IMR-90 (cell line): ENCODE measurements around the gene ADAM15. TPM values are rescaled to one million over a fixed set of nuclear protein-coding genes. Genes with fewer than 3 reads are reported as not detected.
A peak's percentile ranks its signal among the peaks of the same experiment; 100 is the strongest.

Source experiments
- ATAC-seq: fragments of 200-7000 bp; cut with Tn5 transposase; 2 replicates; pipeline ENCODE4 v1.9.1; 2020; ENCODE audit warnings: low read depth, mild to moderate bottlenecking, moderate library complexity
- BruUV-seq: library from RNA; stranded (reverse); fragments of 400-500 nt; replicated peaks from 2 replicates; lab custom pipeline; 2021; lab: Mats Ljungman, UMichigan
- CTCF ChIA-PET: fragments of 300-600 bp; formaldehyde crosslinking; extraction: SDS; loops from one replicate; lab custom pipeline; 2021; ENCODE audit warnings: antibody characterized with exemption; lab: Yijun Ruan, JAX
- POLR2A ChIA-PET: fragments of 300-600 bp; sonication (Branson Sonifier 250); formaldehyde crosslinking; loops from one replicate; lab custom pipeline; 2022; ENCODE audit warnings: antibody characterized with exemption; ENCODE audit not compliant: unreplicated experiment; lab: Charles Lee
- DNase-seq: peaks from one replicate; pipeline ENCODE4 v3.0.0; 2013
- H2AFZ ChIP-seq: replicated peaks from 2 replicates; pipeline ENCODE3; 2013; ENCODE audit warnings: low read length, mild to moderate bottlenecking; ENCODE audit not compliant: poor library complexity
- H2AK5ac ChIP-seq: 2 replicates; pipeline ENCODE4 v1.6.1; 2013; ENCODE audit warnings: low read depth, low read length, inconsistent platforms
- H2AK9ac ChIP-seq: replicated peaks from 2 replicates; pipeline ENCODE3; 2013; ENCODE audit warnings: mild to moderate bottlenecking, low read depth, low read length, moderate library complexity; ENCODE audit not compliant: poor library complexity
- H2BK120ac ChIP-seq: 2 replicates; pipeline ENCODE4 v1.6.1; 2013; ENCODE audit warnings: low read depth, low read length, inconsistent platforms
- H2BK15ac ChIP-seq: 3 replicates; pipeline ENCODE4 v1.6.1; 2013; ENCODE audit warnings: low read depth, low read length, inconsistent platforms
- H2BK20ac ChIP-seq: 2 replicates; pipeline ENCODE4 v1.6.1; 2013; ENCODE audit warnings: low read depth, mild to moderate bottlenecking, inconsistent platforms, low read length, moderate library complexity
- H2BK5ac ChIP-seq: 2 replicates; pipeline ENCODE4 v1.6.1; 2013; ENCODE audit warnings: mild to moderate bottlenecking, low read depth, low read length, inconsistent platforms; ENCODE audit not compliant: poor library complexity, severe bottlenecking
- H3K14ac ChIP-seq: replicated peaks from 2 replicates; pipeline ENCODE4 v1.6.1; 2013; ENCODE audit warnings: low read depth, low read length, inconsistent platforms
- H3K18ac ChIP-seq: 2 replicates; pipeline ENCODE4 v1.6.1; 2013; ENCODE audit warnings: low read depth, low read length, control low read depth
- H3K23ac ChIP-seq: 2 replicates; pipeline ENCODE4 v1.6.1; 2013; ENCODE audit warnings: low read depth, low read length, inconsistent platforms
- H3K27ac ChIP-seq: 2 replicates; pipeline ENCODE4 v1.5.1; 2013; ENCODE audit warnings: mild to moderate bottlenecking, control low read depth, low read length; ENCODE audit not compliant: insufficient read depth
- H3K27me3 ChIP-seq: 2 replicates; pipeline ENCODE4 v1.6.1; 2013; ENCODE audit warnings: low read length; ENCODE audit not compliant: control insufficient read depth, insufficient read depth
- H3K36me3 ChIP-seq: 2 replicates; pipeline ENCODE4 v1.6.1; 2013; ENCODE audit warnings: low read length, mixed read lengths; ENCODE audit not compliant: control insufficient read depth, insufficient read depth
- H3K4ac ChIP-seq: 2 replicates; pipeline ENCODE4 v1.6.1; 2013; ENCODE audit warnings: low read depth, low read length, inconsistent platforms
- H3K4me1 ChIP-seq: 2 replicates; pipeline ENCODE4 v1.6.1; 2013; ENCODE audit warnings: low read length, mixed read lengths; ENCODE audit not compliant: control insufficient read depth, insufficient read depth
- H3K4me2 ChIP-seq: 2 replicates; pipeline ENCODE4 v1.6.1; 2013; ENCODE audit warnings: low read depth, mild to moderate bottlenecking, control low read depth, low read length, moderate library complexity
- H3K4me3 ChIP-seq: 2 replicates; pipeline ENCODE4 v1.5.1; 2013; ENCODE audit warnings: low read depth, mild to moderate bottlenecking, control low read depth, low read length, moderate library complexity; ENCODE audit not compliant: insufficient read depth
- H3K56ac ChIP-seq: 2 replicates; pipeline ENCODE4 v1.6.1; 2013; ENCODE audit warnings: low read length, inconsistent platforms; ENCODE audit not compliant: insufficient read depth; ENCODE audit errors: extremely low read depth
- H3K79me1 ChIP-seq, 2 experiments: 2 replicates each; pipeline ENCODE4 v1.6.1; 2013; ENCODE audit warnings: low read length in 2 of 2, inconsistent platforms in 1 of 2, low read depth in 1 of 2
- H3K9ac ChIP-seq: 2 replicates; pipeline ENCODE4 v1.6.1; 2013; ENCODE audit warnings: low read depth, low read length, control low read depth
- H3K9me1 ChIP-seq: 2 replicates; pipeline ENCODE4 v1.6.1; 2013; ENCODE audit warnings: low read length, inconsistent platforms; ENCODE audit not compliant: insufficient read depth
- H3K9me3 ChIP-seq: 2 replicates; pipeline ENCODE4 v1.6.1; 2013; ENCODE audit warnings: low read length; ENCODE audit not compliant: control insufficient read depth, insufficient read depth
- H4K20me1 ChIP-seq: 2 replicates; pipeline ENCODE4 v1.6.1; 2013; ENCODE audit warnings: low read length, inconsistent platforms; ENCODE audit not compliant: insufficient read depth
- H4K5ac ChIP-seq: 2 replicates; pipeline ENCODE4 v1.6.1; 2013; ENCODE audit warnings: mild to moderate bottlenecking, low read depth, low read length, control low read depth
- H4K8ac ChIP-seq, 2 experiments: 2 replicates each; pipeline ENCODE4 v1.6.1; 2013; ENCODE audit warnings: low read depth in 2 of 2, low read length in 2 of 2, control low read depth in 1 of 2, inconsistent platforms in 1 of 2
- H4K91ac ChIP-seq: 2 replicates; pipeline ENCODE4 v1.6.1; 2013; ENCODE audit warnings: low read depth, low read length, inconsistent platforms; ENCODE audit not compliant: insufficient read depth
- BHLHE40 ChIP-seq: fragments of 150-350 bp; IDR thresholded peaks from 2 replicates; pipeline ENCODE4 v1.6.1; 2016; ENCODE audit warnings: mild to moderate bottlenecking, low read depth, low read length
- MAZ ChIP-seq: IDR thresholded peaks from 2 replicates; pipeline ENCODE4 v1.6.1; 2012; ENCODE audit warnings: low read depth, mild to moderate bottlenecking, low read length, improper control_type of control experiment, moderate library complexity, borderline replicate concordance
- POLR2A ChIP-seq: IDR thresholded peaks from 2 replicates; pipeline ENCODE4 v1.6.1; 2012; ENCODE audit warnings: mild to moderate bottlenecking, low read depth, low read length
- RAD21 ChIP-seq: IDR thresholded peaks from 2 replicates; pipeline ENCODE4 v1.6.1; 2012; ENCODE audit warnings: low read length, improper control_type of control experiment
- SMC3 ChIP-seq: fragments of 150-350 bp; IDR thresholded peaks from 2 replicates; pipeline ENCODE4 v1.6.1; 2016; ENCODE audit warnings: low read depth, mild to moderate bottlenecking, antibody characterized with exemption, low read length, moderate library complexity
- WGBS, 2 experiments: methylation state at CpG; one replicate each; pipeline versions ENCODE4 v1.1.5 to v1.1.7; 2013; ENCODE audit warnings: missing lambda C conversion rate in 2 of 2; ENCODE audit not compliant: insufficient read length in 1 of 2; ENCODE audit errors: extremely low coverage in 2 of 2; 5-methylcytosine and 5-hydroxymethylcytosine counted together
- dilution Hi-C: fragments of 300-500 bp; cut with HindIII; formaldehyde crosslinking; loops from one replicate; pipeline ENCODE4 v1.14.3; 2018; ENCODE audit warnings: low sequenced_read_pairs; ENCODE audit not compliant: unreplicated experiment
- in situ Hi-C: fragments of 300-500 bp; cut with MboI; formaldehyde crosslinking; loops from 3 replicates; pipeline ENCODE4 v1.14.3; 2019; ENCODE audit warnings: low sequenced_read_pairs, inconsistent platforms, mixed read lengths
- intact Hi-C: fragments of 100-400 bp; cut with micrococcal nuclease; formaldehyde crosslinking; loops from 2 replicates; pipeline ENCODE4 v1.10.0; 2022
- polyA plus RNA-seq, 3 experiments: library from polyadenylated mRNA; depleted of rRNA; stranded (reverse); fragments of >200 nt; gene quantifications; 2 replicates each; pipeline ENCODE4 v1.2.3, GENCODE V29; 2012; ENCODE audit warnings: low replicate concordance in 1 of 3
- total RNA-seq: library from RNA; depleted of rRNA; stranded (reverse); fragments of >200 nt; gene quantifications from 2 replicates; pipeline ENCODE4 v1.2.3, GENCODE V29; 2012
- TF ChIP-seq, protein P1 (sequence below): conservative IDR thresholded peaks from 2 replicates; pipeline ENCODE4 v1.5.1; 2012; ENCODE audit warnings: mild to moderate bottlenecking, low read depth, low read length, improper control_type of control experiment
- TF ChIP-seq, protein P2 (sequence below): fragments of 150-350 bp; IDR thresholded peaks from 2 replicates; pipeline ENCODE4 v1.6.1; 2016; ENCODE audit warnings: low read depth, mild to moderate bottlenecking, low read length, moderate library complexity, borderline replicate concordance

The ADAM15 gene
- total and polyA plus RNA-seq, 2 of the 4 experiments (the other 2 are of a cell fraction) = 25.6 to 52.4 TPM

DNA sequence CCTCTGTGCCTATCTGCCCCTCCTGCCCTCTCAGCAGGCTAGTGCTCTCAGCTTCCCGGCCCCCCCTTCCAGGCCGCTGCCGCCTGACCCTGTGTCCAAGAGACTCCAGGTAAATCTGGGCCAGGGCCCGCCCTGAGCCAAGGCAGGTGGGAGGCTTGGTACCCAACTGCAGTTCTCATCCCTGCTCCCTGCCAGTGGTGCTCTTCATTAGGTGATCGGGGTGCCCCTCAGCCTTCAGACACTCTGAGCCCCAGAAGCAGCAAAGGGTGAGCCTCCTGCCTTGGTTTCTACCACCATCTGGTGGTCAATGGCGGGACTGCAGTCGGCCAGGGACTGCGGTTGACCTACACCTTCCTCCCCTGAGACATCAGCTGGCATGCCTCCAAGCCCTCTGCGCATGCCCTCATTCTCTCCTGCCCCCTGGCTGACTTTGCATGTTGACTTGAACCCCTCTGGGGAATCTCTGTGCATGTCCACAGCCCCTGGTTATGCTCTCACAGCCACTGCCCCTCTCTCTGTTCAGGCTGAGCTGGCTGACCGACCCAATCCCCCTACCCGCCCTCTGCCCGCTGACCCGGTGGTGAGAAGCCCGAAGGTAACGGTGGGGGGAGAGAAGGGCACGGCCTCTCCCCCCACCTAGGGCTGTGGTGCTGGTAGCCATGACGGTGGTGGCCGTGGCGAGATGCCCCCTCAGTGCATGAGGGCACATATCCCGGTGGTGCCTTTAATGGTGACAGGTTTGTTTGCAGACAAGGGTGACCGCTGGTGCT is 10.4 kb downstream of the ADAM15 start:
- WGBS, 2 experiments = 70% methylated on average over 4 of the region's 21 CpGs; no CpG with 5 or more reads in 1 of the 2 experiments
- peaks cover 4% of the 10 kb centered on the region; the same call in 1 of the 2 replicates for H3K4me1 ChIP-seq
- no peak overlapping the region for H3K4ac ChIP-seq
- H2BK5ac ChIP-seq = no peak overlapping the region
- H2AK9ac ChIP-seq = peak overlapping the region; percentile 76
- no peak overlapping the region for H3K56ac ChIP-seq
- ATAC-seq (peak; percentile 73), DNase-seq (peak; percentile 78)
- H3K27ac ChIP-seq = no peak overlapping the region
- no peak overlapping the region for H3K14ac ChIP-seq
- H2BK120ac ChIP-seq = no peak overlapping the region
- peaks cover 10 to 17% of the 10 kb centered on the region in 2 experiments for H3K79me1 ChIP-seq
- intact Hi-C loops (loop anchor here (2.0 to 5.0 kb wide), 2 partner anchors 104 to 503 kb away; partner anchors contain the start of genes PBXIP1 and UBE2Q1), in situ Hi-C loops (no loop called here), dilution Hi-C loops (no loop called here)
- H3K4me3 ChIP-seq = no peak overlapping the region
- H3K18ac ChIP-seq = no peak overlapping the region
- H4K91ac ChIP-seq = no peak overlapping the region
- TF ChIP-seq MAZ (peak; percentile 48; the same call in 1 of the 2 replicates), RAD21 (peak; percentile 97), BHLHE40 (no peak), SMC3 (peak; percentile 87), POLR2A (peak; percentile 57)
- TF ChIP-seq, protein P1, sequence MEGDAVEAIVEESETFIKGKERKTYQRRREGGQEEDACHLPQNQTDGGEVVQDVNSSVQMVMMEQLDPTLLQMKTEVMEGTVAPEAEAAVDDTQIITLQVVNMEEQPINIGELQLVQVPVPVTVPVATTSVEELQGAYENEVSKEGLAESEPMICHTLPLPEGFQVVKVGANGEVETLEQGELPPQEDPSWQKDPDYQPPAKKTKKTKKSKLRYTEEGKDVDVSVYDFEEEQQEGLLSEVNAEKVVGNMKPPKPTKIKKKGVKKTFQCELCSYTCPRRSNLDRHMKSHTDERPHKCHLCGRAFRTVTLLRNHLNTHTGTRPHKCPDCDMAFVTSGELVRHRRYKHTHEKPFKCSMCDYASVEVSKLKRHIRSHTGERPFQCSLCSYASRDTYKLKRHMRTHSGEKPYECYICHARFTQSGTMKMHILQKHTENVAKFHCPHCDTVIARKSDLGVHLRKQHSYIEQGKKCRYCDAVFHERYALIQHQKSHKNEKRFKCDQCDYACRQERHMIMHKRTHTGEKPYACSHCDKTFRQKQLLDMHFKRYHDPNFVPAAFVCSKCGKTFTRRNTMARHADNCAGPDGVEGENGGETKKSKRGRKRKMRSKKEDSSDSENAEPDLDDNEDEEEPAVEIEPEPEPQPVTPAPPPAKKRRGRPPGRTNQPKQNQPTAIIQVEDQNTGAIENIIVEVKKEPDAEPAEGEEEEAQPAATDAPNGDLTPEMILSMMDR = peak; percentile 97
- TF ChIP-seq, protein P2, sequence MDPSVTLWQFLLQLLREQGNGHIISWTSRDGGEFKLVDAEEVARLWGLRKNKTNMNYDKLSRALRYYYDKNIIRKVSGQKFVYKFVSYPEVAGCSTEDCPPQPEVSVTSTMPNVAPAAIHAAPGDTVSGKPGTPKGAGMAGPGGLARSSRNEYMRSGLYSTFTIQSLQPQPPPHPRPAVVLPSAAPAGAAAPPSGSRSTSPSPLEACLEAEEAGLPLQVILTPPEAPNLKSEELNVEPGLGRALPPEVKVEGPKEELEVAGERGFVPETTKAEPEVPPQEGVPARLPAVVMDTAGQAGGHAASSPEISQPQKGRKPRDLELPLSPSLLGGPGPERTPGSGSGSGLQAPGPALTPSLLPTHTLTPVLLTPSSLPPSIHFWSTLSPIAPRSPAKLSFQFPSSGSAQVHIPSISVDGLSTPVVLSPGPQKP = no peak
- no peak overlapping the region for H4K8ac ChIP-seq
- peaks cover 11% of the 10 kb centered on the region for H3K36me3 ChIP-seq
- CTCF ChIA-PET = interaction anchor here (0.6 to 1.5 kb wide), 6 partner anchors 12 to 154 kb away, joined by 3 to 12 read pairs (median 4); no protein-coding TSS in a partner anchor
- H4K20me1 ChIP-seq = peaks cover 17% of the 10 kb centered on the region
- H3K9ac ChIP-seq = no peak overlapping the region
- POLR2A ChIA-PET = no interaction called here
- no peak overlapping the region for H3K4me2 ChIP-seq
- H2BK15ac ChIP-seq = no peak overlapping the region
- no peaks in the 10 kb centered on the region for H3K9me3 ChIP-seq
- H3K23ac ChIP-seq = no peak overlapping the region
- no peak overlapping the region for H2AK5ac ChIP-seq
- no peak overlapping the region for H4K5ac ChIP-seq
- H2BK20ac ChIP-seq = no peak overlapping the region
- H3K9me1 ChIP-seq = peaks cover 3% of the 10 kb centered on the region; the same call in 1 of the 2 replicates
- BruUV-seq = no TSS peak
- no peaks in the 10 kb centered on the region for H3K27me3 ChIP-seq
- H2AFZ ChIP-seq = peak overlapping the region; percentile 81
